ENCODE results near the gene HOXA6.

DNA sequence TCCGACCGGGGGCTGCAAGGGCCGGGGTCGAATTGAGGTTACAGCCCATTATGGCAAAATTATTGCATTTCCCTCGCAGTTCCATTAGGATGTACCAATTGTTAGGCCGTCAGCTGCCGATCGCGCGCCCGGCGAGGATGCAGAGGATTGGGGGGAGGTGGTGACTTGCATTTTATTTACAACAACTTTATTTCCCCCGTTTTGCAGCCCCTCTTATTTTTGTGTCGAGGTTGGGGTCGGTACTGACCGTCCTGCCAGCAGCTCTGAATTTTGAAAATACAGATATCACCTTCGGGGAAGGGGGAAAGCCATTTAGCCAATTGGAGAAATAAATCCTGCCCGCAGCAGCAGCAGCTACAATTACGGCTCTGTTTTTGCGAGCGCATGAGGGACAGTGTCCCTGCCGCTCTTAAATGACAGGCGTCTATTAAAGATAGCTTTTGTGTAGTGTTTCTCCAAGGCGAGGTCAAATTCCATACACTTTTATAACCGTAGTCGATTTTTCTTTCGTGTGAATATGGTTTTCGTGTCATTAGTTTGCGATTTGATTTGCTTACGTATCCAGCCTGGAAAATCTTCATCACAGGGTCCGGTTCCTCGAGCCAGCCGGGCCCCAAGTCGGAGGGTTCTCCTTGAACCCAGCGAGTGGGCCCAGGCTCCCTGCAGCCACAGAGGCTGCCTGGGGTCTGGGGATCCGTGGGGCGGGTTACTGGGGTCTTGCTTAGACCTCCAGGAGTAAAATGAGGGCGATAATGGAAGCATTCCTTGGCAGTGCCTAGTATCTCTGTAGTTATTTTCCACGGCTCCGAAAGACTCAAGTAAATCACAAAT, 3.4 kb downstream of the HOXA6 start:
- TF ChIP-seq, protein P1, sequence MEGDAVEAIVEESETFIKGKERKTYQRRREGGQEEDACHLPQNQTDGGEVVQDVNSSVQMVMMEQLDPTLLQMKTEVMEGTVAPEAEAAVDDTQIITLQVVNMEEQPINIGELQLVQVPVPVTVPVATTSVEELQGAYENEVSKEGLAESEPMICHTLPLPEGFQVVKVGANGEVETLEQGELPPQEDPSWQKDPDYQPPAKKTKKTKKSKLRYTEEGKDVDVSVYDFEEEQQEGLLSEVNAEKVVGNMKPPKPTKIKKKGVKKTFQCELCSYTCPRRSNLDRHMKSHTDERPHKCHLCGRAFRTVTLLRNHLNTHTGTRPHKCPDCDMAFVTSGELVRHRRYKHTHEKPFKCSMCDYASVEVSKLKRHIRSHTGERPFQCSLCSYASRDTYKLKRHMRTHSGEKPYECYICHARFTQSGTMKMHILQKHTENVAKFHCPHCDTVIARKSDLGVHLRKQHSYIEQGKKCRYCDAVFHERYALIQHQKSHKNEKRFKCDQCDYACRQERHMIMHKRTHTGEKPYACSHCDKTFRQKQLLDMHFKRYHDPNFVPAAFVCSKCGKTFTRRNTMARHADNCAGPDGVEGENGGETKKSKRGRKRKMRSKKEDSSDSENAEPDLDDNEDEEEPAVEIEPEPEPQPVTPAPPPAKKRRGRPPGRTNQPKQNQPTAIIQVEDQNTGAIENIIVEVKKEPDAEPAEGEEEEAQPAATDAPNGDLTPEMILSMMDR (conservative IDR thresholded peaks at IDR 0.05; ENCODE audit: low read depth in 2 of 2), result no peak
- TF ChIP-seq EZH2 (IDR thresholded peaks at IDR 0.05; ENCODE audit: low read depth, unreplicated experiment) (peak; percentile 57), EZH2phosphoT487 (IDR thresholded peaks at IDR 0.05; ENCODE audit: unreplicated experiment) (no peak), POLR2AphosphoS5 (IDR thresholded peaks at IDR 0.05; ENCODE audit: low read depth) (no peak), ZNF331 (CRISPR knock-in tag; IDR thresholded peaks at IDR 0.05; ENCODE audit: low read depth) (no peak), CREB1 (CRISPR knock-in tag; IDR thresholded peaks at IDR 0.05; ENCODE audit: low read depth) (no peak), JUNB (IDR thresholded peaks at IDR 0.05; ENCODE audit: unreplicated experiment) (no peak), ZNF114 (CRISPR knock-in tag; IDR thresholded peaks at IDR 0.05) (no peak), NANOG (IDR thresholded peaks at IDR 0.05; ENCODE audit: borderline replicate concordance) (no peak), STAT1 (IDR thresholded peaks at IDR 0.05; ENCODE audit: unreplicated experiment) (no peak)
- TF ChIP-seq, protein P2, sequence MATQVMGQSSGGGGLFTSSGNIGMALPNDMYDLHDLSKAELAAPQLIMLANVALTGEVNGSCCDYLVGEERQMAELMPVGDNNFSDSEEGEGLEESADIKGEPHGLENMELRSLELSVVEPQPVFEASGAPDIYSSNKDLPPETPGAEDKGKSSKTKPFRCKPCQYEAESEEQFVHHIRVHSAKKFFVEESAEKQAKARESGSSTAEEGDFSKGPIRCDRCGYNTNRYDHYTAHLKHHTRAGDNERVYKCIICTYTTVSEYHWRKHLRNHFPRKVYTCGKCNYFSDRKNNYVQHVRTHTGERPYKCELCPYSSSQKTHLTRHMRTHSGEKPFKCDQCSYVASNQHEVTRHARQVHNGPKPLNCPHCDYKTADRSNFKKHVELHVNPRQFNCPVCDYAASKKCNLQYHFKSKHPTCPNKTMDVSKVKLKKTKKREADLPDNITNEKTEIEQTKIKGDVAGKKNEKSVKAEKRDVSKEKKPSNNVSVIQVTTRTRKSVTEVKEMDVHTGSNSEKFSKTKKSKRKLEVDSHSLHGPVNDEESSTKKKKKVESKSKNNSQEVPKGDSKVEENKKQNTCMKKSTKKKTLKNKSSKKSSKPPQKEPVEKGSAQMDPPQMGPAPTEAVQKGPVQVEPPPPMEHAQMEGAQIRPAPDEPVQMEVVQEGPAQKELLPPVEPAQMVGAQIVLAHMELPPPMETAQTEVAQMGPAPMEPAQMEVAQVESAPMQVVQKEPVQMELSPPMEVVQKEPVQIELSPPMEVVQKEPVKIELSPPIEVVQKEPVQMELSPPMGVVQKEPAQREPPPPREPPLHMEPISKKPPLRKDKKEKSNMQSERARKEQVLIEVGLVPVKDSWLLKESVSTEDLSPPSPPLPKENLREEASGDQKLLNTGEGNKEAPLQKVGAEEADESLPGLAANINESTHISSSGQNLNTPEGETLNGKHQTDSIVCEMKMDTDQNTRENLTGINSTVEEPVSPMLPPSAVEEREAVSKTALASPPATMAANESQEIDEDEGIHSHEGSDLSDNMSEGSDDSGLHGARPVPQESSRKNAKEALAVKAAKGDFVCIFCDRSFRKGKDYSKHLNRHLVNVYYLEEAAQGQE (IDR thresholded peaks at IDR 0.05; ENCODE audit: unreplicated experiment), result no peak

Measured in GM23338 (cell line).